ENCODE measurements around the gene TMTC2.

The TMTC2 gene

DNA sequence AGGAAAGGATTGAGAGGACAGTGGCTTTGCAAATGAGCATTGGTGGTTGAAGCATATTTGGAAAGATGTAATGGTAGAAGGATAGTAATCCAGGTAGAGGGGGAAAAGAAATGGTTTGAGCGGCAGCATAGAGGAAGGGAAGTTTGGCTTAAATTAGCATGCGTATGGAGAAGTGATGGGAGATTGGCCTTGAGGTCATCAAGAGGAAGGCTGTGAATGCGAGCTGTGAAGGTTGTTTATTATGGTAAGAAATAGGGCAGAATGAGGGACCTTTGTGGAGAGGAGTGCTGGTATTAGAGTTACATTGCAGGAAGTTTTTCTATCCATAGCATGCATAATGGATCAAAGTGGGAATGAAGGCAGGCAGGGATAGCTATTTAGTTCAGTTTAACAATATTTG is 162.1 kb downstream of the TMTC2 start:
- DNase-seq (ENCODE audit: low read depth): no peak

DNA sequence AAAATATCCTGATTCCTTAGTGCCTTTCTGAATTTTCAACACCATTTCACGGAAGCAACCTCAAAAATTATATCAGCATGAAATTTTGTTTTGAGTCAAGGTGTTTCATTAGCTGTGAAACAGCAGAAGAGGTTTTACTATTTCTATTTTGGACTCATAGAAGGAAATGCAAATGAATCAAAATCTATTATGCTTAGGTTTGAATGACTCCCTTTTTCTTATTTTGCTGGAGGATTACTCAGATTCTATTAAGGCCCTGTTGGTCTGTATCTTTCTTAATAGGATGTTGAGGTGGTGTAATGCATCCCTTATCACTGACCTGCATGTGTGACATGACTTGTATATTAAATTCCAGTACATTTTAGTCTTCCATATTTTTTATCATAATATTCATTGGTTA is 165.8 kb downstream of the TMTC2 start:
- no peak for DNase-seq (ENCODE audit: low read depth)

DNA sequence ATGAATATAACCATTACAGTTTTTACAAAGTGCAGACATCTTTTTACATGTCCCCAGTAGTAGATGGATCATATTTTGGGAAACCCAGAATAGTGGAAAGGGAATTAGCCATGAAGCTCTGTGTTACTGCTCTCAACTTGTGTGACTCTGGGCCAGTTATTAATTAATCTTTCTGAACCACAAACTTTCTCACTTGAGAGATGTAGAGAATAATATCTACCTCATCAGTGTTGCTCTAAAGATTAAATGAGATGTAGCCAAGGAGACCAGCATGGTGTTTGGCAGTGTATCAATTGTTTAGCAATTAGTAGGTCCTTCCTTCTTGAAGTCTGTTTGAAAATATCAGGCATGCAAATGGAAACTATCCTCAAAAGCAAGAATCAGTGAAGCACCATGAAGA is 169.2 kb downstream of the TMTC2 start:
- no peak for DNase-seq (ENCODE audit: low read depth)

DNA sequence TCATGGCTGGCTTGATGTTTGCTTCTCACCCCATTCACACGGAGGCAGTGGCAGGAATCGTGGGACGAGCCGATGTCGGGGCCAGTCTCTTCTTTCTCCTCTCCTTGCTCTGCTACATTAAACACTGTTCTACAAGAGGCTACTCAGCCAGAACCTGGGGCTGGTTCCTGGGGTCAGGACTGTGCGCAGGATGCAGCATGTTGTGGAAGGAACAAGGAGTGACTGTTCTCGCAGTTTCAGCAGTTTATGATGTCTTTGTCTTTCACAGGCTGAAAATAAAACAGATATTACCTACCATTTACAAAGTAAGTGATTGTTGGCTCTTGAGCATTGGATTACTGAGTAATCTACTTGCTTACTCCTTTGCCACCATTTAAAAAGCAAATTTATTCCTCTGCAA is 170.6 kb downstream of the TMTC2 start:
- no peak for DNase-seq (ENCODE audit: low read depth)

DNA sequence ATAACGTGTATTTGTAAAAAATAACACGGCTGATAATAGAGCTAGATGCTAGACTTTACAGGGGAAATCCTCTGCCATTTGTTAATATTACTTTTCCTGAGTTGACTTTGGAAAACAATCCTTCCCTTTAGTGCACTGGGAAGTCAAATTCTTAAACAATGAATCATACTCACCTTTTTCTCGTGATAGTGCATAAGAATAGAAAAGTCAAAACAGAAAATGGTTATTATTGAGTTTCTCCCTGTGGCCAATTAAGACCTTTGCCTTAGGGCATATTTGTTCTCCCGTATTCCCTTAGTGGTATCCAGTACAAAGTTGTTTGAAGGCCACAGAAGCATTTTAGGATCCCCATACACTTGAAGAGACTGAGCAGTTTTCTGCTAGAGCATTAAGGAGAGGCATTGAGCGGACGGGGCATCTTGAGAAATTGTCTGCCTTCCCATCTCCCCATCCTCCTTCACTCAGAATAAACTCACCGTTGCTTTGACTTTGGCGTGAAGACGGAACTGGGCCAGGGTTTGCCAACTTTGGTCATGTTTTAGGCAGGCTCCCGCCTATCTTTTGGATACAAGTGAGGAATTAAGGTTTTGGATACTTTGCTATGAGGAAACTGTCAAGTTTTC is 171.3 kb downstream of the TMTC2 start:
- no peak for DNase-seq (ENCODE audit: low read depth)

DNA sequence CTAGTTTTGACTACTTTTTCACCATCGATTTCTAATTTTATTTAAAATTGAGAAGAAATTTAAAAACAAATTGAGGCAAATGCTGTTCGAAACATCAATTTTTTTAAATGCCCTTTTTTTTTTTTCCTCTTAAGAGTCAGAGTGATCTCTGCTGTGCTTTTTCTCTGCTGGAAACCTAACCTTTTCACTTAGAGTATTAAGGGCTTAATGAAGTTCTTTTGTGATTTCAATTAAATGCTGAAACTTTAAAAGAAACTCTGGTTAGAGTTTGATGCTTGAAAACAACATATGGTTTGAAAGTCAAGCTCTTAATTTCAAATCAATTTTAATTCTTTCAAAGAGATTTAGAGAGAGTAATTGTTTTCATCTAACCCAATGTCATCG is 171.8 kb downstream of the TMTC2 start:
- DNase-seq (ENCODE audit: low read depth): no peak

DNA sequence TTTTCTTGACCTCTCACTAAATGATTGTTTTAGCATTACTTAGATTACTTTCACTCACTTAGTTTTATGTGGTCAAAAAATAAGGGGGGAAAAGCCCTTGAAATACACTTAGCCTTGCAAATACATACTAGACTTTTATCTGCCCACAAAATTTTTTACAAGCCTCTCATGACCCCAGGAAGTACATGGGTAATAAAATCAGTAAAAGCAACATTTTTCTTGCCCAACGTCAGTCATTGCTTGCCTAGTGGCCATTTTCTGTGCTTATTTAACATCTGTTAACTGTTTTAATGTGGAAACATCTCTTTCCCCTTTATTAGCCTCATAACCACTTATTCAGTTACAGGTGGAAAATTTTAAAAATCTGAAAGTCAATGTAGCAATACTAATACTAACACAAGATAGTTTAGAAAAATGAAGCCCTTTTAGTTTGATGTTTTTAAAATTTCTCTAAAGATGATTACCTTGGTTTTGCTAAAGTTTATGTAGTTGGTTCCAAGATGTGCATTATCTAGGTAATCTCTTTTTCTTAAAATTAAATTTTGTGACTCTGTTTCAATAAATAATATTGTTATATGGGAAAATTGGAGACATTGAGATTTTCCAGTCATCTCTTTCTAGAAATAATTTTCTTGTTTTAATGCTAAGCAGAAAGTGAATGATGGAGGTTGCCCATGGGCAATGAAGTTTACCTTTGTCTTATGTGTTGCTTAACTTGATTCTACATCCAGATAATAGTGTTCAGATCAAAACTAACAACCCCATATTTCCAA is 175.5 kb downstream of the TMTC2 start:
- no peak for DNase-seq (ENCODE audit: low read depth)

DNA sequence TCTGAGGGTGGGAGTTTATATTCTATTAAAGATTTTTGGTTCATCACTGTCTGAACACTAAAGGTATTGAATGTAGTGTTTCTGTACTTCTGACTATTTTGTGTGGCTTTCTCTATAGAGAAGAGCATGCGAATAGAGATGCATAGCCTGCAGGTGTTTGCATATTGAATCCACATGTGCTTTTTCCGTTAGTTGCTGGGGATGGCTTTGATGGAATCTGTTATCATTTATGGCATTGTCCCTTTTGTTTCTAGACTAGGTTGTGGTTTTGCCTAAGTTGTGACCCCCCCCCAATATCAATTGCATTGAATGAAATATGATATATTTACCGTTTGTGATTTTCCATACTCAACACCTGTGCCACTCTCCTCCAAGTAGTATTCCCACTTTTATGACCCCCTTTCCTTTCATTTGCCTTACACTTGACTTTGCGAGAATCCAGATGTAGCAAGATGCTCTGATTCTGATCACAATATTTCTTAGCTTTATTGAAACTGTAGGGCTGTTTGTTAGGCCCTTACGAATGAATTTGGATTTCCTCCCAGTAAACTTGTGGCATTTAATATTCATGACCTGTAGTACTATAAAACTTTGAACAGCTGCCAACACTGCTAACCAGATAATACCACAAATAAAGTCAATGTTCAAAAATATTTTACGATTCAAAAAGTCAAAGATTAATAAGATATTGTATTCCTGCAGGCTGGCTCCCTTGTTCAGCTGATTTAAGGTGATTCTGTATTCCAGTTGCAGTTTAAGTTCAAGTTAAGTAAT is 176.4 kb downstream of the TMTC2 start:
- no peak for DNase-seq (ENCODE audit: low read depth)

DNA sequence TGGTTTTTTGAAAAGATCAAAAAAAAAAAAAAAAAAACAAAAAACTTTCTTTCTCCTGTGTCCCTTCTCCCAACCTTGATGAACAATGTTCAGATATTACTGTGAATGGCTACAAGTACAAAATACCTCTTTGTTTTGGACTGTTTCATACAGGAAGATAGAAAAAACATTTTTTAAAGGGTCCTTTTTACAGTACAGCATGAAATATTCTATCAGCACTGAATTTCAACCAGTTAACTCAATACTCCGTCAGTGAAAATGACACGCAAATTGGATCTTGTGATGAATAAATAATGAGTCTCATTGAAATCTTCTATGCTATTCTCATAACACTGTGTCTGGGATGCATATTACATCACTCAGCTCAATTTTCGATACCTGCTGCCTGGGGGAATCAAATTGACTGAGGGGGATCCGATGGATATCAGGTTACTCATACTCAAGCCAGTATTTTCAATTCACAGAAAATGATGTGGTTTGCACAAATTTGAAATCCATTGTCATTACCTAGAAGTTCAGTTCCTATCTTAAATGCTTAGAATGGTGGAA is 179.6 kb downstream of the TMTC2 start:
- no peak for DNase-seq (ENCODE audit: low read depth)

DNA sequence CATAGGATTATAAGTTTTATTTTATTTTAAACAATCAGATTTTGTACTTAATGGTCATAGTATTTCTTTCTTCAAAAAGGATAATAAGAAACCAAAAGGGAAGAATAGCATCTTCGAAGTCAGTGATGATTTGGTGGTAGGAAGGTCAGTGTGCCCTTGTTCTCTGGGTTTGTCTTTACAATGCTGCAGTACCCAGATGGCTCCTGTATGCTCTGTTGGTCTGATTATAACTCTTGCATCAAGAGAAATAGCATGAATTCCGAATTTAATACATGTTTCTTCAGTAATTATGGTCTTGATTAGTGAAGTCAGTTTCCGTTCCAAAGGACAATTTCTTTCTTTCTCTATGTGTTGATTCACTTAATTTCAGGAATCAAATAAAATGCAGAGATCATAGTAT is 180.2 kb downstream of the TMTC2 start:
- DNase-seq (ENCODE audit: low read depth): no peak

DNA sequence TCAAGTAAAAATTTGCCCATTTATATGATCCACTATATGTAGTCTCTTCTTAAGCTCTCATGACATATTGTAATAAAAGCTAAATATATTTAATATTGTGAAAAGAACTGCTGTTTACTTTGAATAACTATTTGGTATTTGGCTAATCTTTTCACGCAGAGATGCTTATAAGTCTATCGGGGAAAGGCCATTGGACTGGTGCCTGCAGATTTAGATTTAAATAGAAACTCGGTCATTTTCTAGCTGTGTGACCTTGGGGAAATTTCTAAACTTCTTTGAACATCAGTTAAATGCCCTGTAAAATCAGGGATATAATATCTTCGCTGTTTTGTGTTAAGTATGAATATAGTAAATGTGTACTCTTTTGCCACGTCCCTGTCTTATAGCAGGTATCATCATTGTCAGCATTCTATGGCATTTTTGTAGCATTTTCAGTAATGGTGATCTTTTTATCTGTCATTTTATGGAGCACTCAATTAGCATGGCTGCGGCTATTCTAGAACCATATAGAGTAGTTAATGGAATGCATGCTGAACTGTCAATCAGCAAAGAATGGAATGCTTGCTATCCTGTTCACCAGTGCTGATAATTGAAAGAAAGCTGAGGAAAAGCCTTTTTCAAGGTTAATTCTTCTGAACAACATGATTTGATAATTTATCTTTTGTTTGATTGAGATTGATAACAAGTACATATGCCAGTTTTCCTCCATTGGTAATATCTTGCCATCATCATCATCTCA is 181.2 kb downstream of the TMTC2 start:
- no peak for DNase-seq (ENCODE audit: low read depth)

DNA sequence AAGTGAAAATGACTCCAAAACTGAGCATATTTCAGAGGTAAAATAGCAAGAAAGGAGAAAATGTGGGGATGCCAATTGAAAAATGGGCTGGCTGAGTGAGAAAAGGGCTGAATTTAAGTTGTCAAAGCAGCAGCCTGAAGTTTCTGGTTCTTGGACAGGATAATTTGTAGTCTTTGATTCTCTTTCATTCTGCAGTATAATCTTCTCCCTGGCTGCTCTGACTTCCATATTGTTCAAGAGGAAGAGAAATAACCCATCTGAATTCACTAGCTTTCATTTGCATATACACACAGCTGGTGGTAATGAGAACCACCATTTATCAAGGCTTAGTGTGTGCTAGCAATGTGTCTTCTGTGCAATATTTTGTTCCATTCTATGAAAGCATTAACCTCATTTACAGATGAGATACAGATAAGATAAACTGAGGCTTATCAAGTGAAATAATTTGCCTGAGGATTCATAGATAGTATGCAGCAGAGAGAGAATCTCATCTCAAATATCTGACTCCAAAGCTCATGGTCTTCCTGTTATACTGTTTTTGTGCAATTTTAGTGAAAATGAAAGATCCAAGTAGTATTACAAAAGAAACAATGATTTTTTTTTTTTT is 184.2 kb downstream of the TMTC2 start:
- no peak for DNase-seq (ENCODE audit: low read depth)

DNA sequence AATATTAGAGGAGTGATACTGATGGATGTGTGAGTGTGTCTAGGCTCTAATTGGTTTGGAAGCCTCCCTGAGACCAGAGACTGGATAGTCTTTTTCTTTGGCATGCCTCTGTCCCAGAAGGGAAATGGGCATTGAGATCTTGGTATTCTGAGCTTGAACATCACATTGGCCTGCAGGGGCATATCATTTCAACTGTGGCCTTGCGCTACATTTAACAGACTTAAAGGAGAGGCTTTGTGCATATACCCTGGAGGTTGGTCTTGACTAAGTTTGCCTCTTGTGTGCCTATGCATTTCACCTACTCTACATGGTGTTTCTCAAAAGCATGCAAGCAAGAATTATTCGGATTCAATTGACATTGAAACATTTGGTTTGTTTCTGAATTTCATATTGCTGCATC is 185.4 kb downstream of the TMTC2 start:
- DNase-seq (ENCODE audit: low read depth): no peak

DNA sequence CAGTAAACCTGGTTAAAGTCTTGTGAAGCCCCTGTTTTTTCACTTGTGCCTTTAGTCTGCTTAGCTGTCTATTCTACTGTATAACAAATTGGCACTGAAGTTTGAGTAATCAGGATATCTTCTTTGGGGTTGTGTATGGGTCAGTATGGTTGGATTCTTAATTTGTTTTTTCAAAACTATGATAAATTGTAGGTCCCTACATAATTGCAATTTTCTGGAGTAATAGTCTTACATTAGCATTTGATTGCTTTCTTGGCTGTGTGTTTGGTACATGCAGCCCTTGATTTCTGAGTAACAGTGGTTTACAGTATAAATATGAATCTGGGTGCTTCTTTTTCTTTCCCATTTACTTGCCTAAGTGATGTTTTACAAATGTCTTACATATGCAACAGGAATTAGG is 186.6 kb downstream of the TMTC2 start:
- no peak for DNase-seq (ENCODE audit: low read depth)

DNA sequence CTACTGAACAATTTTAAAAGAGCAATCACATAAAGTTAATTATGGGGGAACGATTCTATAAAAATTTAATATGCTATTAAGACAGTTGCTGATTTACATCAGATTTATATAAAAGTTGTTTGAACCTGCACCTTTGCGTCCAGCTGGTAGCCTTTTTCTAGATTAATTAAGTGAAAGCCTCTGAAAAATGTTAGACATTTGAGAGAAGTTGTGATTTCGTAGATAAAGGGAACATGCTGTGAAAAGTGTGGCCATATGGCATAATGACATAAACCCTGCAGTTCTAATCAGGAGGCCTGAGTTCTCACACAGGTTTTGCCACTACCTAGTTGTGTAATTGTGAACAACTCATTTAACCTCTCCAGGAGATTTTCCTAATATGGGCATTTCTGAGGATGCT is 187.2 kb downstream of the TMTC2 start:
- DNase-seq (ENCODE audit: low read depth): no peak

DNA sequence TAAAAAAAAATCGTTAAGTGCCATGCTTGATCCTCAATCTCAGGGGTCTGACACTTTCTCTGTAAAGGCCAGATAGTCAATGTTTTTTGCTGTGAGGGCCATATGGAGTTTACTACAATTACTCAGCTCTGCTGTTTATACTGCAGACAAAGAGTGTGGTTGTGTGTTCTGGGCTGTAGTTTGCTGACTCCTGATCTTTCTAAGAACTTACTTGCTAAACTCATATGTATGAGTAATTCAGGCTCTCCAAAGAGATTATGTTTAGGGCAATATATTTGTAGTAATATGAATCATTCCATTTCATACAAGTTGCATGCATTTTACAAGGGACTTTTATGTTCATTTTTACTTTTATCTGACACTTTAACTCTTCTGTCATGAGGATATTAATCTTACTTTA is 188.2 kb downstream of the TMTC2 start:
- no peak for DNase-seq (ENCODE audit: low read depth)

DNA sequence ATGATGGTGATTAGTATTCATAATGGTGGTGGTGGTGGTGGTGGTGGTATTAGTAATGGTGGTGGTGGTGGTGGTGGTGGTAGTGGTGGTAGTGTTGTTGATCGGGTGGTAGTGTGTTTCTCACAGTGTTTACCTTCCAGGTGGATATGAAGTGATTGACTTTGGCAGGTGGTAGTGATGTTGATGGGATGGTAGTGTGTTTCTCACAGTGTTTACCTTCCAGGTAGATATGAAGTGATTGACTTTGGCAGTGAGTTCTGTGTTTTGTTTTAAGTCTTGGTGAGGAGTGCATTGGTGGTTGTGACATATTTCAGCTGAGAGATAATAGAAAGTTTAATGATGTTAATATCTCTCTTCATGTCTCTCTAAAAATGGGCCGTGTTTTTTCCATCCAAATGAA is 189.4 kb downstream of the TMTC2 start:
- no peak for DNase-seq (ENCODE audit: low read depth)

DNA sequence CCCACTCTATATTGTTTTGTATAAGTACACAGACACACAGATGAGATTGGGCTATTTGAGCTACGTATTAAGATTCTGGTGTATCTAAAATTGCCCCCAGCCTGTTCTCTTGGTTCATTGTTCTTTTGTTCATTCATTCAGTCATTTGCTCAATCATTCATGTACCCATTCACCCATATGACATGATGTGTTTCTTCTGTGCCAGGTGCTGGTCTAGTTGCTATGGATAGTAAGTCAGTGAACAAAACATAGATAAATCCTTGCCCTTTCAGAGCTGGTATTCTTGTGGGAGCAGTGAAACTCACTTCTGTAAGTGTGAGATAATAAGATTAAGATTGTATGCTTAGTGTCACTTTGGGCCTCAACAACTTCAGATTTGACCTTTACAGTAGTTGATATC is 191.3 kb downstream of the TMTC2 start:
- DNase-seq (ENCODE audit: low read depth): no peak

DNA sequence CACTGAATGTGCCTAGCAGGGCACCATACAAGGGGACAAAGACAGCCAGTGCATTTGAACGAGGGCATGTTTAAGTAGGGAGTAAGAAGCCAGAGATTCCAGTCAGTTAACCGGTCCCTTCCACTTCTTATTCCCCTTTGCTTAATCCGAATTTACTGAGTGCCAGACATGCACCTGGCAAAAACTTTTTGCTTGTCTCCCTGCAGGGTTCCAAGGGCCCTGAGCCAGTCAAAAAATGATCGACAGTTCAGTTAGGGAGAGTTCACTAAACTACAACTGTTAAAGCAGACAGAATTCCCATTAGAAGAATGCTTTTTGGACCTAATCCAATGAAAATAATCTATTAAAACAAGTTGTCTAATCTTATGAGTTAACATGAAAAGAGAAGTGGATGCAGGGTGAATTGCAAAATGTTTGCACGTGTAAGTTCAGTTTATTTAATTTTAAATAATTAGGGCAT is 193.8 kb downstream of the TMTC2 start:
- no peak for DNase-seq (ENCODE audit: low read depth)

DNA sequence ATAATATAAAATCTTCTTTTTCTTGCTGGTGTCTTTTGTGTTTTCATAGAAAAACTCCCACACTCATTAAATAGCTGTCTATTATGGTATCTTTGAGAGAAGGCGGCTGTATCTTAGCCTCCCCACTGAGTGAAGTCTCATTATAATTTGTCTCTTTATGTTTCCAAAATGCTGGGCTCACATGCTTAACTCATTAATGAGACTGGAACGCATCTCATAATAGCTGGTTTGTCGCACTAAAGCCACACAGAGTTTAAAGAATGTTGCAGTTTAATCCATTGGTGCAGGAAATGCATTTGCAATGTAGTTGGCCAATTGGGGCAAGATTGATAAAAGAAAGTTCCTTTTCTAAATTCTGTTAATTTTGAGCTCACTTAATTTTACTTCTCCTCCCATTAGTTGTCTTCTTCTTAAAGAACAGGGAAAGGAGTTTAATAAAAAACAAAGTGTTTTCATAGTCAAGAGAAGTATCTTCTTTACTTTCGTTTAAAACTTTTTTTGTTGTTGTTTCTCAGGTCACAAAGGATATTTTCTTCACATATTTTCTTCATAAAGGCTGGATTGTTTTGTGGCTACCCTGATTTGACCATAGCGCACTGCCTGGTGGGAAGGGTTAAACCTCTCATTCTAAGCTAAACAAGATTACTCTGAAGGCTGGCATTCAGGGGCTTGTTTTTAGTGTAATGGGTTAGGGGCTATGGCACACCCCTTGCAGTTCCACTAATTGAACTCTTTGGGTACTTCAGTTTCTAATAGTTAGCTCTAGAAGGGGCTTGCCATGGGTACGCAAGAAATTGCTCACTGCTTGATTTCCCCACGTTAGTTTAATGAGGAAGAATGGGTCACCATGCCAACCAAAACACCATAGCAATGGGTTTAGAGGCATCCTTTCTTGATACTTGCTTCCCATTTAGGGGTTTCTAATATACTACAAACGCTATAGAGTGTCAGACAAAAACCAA is 197.0 kb downstream of the TMTC2 start:
- no peak for DNase-seq (ENCODE audit: low read depth)

Data from stimulated activated CD4-positive, alpha-beta T cell treated with anti-CD3 and anti-CD28 coated beads, Interleukin-2, amount 100 ng/mL, for 4 hours (primary cell).